ENCODE results near the gene VASN. TPM values are rescaled to one million over a fixed set of nuclear protein-coding genes. Genes with fewer than 3 reads are reported as not detected.

The VASN gene
- total and polyA plus RNA-seq, 7 donors = 2.0 to 3.8 (median 3.3) TPM

DNA sequence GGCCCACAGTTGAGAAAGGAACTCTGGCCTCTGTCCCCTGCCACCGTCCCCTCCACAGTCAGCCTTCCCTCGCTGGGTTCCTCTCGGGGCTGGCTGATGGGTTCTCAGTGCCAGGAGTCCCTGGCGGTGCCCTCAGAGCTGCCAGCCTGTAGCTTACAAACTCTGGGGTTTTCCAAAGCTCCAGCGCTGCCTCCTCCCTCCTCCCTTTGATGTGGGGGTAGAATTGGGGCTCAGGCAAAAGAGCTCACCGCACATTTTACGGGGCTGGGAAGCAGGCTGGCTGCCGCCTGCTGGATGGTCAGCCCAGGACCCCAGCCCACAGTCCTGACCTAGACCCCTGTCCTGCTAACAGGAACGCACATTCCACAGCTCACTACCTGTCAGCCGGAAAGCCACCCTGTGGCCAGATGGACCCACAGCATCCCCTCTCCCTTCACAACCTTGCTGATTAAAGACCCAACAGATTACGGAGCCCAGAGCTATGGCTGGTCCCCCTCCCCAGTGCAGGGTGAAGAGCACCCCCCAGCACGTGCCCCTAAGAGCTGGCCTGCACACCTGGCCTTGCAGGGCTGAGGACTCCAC, 6.0 kb downstream of the VASN start:
- Histone ChIP-seq H3K9me3 (no peaks in the 10 kb centered on the region), H3K4me1 (peaks cover 42% of the 10 kb centered on the region), H3K27ac (peak overlapping the region; percentile 69), H3K4me3 (no peak overlapping the region), H3K27me3 (ENCODE audit: insufficient read depth in 3 of 3, low read length in 2 of 3) (no peaks in the 10 kb centered on the region), H3K36me3 (ENCODE audit: insufficient read depth in 1 of 2, low read depth in 1 of 2) (no peaks in the 10 kb centered on the region)
- WGBS, 3 donors = 64 to 81% (median 70%) methylated on average over 12 of the region's 12 CpGs
- no peak for DNase-seq
- TF ChIP-seq, protein P1, sequence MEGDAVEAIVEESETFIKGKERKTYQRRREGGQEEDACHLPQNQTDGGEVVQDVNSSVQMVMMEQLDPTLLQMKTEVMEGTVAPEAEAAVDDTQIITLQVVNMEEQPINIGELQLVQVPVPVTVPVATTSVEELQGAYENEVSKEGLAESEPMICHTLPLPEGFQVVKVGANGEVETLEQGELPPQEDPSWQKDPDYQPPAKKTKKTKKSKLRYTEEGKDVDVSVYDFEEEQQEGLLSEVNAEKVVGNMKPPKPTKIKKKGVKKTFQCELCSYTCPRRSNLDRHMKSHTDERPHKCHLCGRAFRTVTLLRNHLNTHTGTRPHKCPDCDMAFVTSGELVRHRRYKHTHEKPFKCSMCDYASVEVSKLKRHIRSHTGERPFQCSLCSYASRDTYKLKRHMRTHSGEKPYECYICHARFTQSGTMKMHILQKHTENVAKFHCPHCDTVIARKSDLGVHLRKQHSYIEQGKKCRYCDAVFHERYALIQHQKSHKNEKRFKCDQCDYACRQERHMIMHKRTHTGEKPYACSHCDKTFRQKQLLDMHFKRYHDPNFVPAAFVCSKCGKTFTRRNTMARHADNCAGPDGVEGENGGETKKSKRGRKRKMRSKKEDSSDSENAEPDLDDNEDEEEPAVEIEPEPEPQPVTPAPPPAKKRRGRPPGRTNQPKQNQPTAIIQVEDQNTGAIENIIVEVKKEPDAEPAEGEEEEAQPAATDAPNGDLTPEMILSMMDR (IDR thresholded peaks at IDR 0.05) = no peak
- ATAC-seq = no peak
- intact Hi-C loops (cut with DNase I) = no loop called here

DNA sequence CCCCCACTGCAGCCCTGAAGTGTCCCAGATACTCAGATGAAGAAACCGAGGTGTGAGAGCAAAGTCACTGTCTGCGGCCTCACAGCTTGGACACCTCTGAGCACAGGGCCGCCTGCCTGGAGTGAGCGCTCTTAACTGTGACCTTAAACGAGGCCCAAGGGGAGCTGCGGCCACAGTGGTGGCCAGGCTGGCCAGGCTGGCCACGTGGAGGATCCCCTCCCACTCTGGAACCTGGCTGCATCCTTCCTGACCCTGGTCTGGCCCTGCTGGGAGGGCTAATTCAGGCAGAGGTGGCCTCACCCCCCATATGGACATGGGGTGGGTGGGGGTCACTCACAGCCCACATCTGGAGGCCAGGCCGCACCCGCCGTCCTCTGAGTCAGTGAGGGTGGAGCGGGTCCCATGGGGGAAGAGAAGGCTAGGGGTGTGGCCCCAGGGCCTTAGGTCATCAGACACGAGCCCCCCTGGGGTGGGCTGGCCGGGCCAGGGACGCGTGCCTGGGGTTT, 6.6 kb downstream of the VASN start:
- DNase-seq (peak; percentile 69 to 84), ATAC-seq (no peak)
- Histone ChIP-seq H3K4me1 (peaks cover 39% of the 10 kb centered on the region), H3K27me3 (ENCODE audit: insufficient read depth in 3 of 3, low read length in 2 of 3) (no peaks in the 10 kb centered on the region), H3K4me3 (no peak overlapping the region), H3K36me3 (ENCODE audit: insufficient read depth in 1 of 2, low read depth in 1 of 2) (no peaks in the 10 kb centered on the region), H3K27ac (peak overlapping the region; percentile 21), H3K9me3 (no peaks in the 10 kb centered on the region)
- intact Hi-C loops (cut with DNase I) = no loop called here
- 66 to 87% (median 77%) methylated on average over 15 of the region's 15 CpGs for WGBS, 3 donors
- TF ChIP-seq, protein P1 (IDR thresholded peaks at IDR 0.05) = no peak

DNA sequence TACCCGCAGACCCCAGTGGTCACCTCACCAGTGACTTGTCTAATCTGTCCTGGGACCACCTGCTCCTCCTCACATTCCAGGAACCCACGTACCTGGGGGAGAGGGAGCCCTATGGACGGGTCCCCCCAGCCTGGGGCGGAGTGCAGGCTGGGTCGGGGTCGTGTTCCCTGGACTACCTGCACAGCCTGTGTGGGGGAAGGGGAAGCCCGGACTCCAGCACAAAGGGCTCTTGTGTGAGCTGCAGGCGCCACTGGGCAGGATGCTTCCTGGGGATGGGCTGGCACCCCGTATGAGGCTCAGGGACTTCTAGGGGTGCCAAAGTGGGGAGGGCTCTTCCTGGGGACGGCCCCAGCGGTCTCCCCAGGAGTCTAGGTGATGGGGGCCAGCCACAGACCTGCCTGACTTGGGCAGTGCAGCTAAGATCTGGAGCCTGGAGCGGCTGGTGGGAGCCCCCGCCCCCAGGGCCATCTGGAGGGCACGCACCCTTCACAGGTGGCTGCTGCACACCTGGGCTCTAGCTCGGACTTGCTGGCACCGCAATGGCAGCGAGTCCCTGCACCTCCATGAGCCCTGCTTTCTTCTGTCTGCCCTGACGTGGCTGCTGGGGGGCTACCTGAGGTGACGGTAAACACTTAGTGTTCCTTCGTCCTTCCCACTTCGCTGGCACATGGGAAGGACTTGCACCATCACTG, 7.5 kb downstream of the VASN start:
- ATAC-seq = no peak
- intact Hi-C loops (cut with DNase I) = no loop called here
- no peaks in the 10 kb centered on the region for H3K27me3 ChIP-seq (ENCODE audit: insufficient read depth in 3 of 3, low read length in 2 of 3)
- H3K27ac ChIP-seq = peak overlapping the region; percentile 21
- no peaks in the 10 kb centered on the region for H3K36me3 ChIP-seq (ENCODE audit: insufficient read depth in 1 of 2, low read depth in 1 of 2)
- WGBS, 3 donors = 93 to 95% (median 94%) methylated on average over 21 of the region's 21 CpGs
- peaks cover 39% of the 10 kb centered on the region for H3K4me1 ChIP-seq
- TF ChIP-seq, protein P1 (IDR thresholded peaks at IDR 0.05) = no peak
- H3K4me3 ChIP-seq = no peak overlapping the region
- no peaks in the 10 kb centered on the region for H3K9me3 ChIP-seq
- DNase-seq = peak in 1 of 2 donors; percentile 12

DNA sequence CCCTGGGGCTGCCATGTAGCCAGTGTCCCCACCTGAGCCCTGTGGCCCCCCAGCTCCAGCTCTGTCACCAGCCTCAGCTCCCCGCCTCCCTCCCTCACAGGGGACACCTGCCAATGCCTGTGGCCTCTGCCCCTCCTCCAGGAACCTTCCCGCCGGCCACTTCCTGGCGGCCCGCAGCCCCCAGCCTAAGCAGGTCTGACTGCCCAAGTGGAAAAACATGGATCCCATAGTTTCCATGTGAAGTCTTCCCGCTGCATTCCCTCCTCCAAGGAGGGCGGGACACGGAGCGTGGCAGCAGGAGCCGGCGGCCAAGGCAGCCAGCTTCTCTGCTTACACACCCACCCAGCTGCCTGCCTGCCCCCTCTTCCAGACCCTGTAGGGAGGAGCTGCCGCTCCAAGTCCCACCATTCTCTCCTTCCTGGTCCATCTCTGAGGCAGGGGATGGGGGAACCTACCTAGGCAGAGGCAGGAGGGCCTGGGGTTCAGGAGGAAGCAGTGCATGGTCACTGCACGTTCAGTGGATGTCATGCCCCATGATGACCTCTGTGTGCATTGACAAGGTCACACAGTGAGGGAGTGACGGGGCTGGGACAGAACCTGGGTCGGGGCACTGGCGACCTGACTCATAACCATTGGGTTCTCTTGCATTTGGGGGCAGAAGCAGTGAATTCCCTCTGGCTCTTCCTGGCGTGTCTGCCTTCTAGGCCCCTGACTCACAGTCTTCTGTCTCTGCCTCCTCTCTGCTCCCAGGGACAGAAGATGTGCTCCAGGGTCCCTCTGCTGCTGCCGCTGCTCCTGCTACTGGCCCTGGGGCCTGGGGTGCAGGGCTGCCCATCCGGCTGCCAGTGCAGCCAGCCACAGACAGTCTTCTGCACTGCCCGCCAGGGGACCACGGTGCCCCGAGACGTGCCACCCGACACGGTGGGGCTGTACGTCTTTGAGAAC, 8.7 kb downstream of the VASN start:
- intact Hi-C loops (cut with DNase I) = no loop called here
- TF ChIP-seq, protein P1 (IDR thresholded peaks at IDR 0.05) = no peak
- H3K4me3 ChIP-seq = no peak overlapping the region
- H3K27me3 ChIP-seq (ENCODE audit: insufficient read depth in 3 of 3, low read length in 2 of 3) = no peaks in the 10 kb centered on the region
- H3K27ac ChIP-seq = peak overlapping the region; percentile 68
- peaks cover 39% of the 10 kb centered on the region for H3K4me1 ChIP-seq
- DNase-seq (peak in 1 of 2 donors; percentile 15), ATAC-seq (no peak)
- no peaks in the 10 kb centered on the region for H3K36me3 ChIP-seq (ENCODE audit: insufficient read depth in 1 of 2, low read depth in 1 of 2)
- 73 to 80% (median 73%) methylated on average over 25 to 26 of the region's 26 CpGs for WGBS, 3 donors
- H3K9me3 ChIP-seq = no peaks in the 10 kb centered on the region
